Activated CD8-positive, alpha-beta memory T cell treated with anti-CD3 and anti-CD28 coated beads, Interleukin-2, amount 10 ng/mL, durations not matched to agents 7 days and 5 days (primary cell): ENCODE measurements around the gene GRIN3B. TPM values are rescaled to one million over a fixed set of nuclear protein-coding genes. Genes with fewer than 3 reads are reported as not detected.

ENCODE experiments used
- ATAC-seq: fragments of 150-1000 bp; cut with Tn5 transposase; one replicate; pipeline ENCODE4 v1.10.0; 2021; ENCODE audit warnings: moderate library complexity
- CTCF ChIA-PET: fragments of 350-600 bp; sonication (Branson Sonifier 250); formaldehyde crosslinking; loops from one replicate; lab custom pipeline; 2021; ENCODE audit warnings: antibody characterized with exemption; lab: Charles Lee
- DNase-seq: peaks from one replicate; pipeline ENCODE4 v3.0.0-alpha.2; 2020
- H3K27ac Mint-ChIP-seq: one replicate; pipeline ENCODE4 v1.8.0; 2021; ENCODE audit warnings: mild to moderate bottlenecking, mixed read lengths
- H3K27me3 Mint-ChIP-seq: one replicate; pipeline ENCODE4 v1.8.0; 2021; ENCODE audit warnings: mixed read lengths
- H3K36me3 Mint-ChIP-seq: one replicate; pipeline ENCODE4 v1.8.0; 2021; ENCODE audit warnings: mild to moderate bottlenecking, mixed read lengths
- H3K4me1 Mint-ChIP-seq: one replicate; pipeline ENCODE4 v1.8.0; 2021; ENCODE audit warnings: mixed read lengths
- H3K4me3 Mint-ChIP-seq: one replicate; pipeline ENCODE4 v1.8.0; 2021; ENCODE audit warnings: mild to moderate bottlenecking, moderate library complexity, mixed read lengths
- H3K9me3 Mint-ChIP-seq: one replicate; pipeline ENCODE4 v1.8.0; 2022; ENCODE audit warnings: low read depth, mixed read lengths
- total RNA-seq, 2 experiments: library from RNA; stranded (reverse); gene quantifications; one replicate each; pipeline ENCODE4 v1.2.3, GENCODE V29; 2021

The GRIN3B gene
- total RNA-seq, 2 experiments from 2014 or later: not detected

DNA sequence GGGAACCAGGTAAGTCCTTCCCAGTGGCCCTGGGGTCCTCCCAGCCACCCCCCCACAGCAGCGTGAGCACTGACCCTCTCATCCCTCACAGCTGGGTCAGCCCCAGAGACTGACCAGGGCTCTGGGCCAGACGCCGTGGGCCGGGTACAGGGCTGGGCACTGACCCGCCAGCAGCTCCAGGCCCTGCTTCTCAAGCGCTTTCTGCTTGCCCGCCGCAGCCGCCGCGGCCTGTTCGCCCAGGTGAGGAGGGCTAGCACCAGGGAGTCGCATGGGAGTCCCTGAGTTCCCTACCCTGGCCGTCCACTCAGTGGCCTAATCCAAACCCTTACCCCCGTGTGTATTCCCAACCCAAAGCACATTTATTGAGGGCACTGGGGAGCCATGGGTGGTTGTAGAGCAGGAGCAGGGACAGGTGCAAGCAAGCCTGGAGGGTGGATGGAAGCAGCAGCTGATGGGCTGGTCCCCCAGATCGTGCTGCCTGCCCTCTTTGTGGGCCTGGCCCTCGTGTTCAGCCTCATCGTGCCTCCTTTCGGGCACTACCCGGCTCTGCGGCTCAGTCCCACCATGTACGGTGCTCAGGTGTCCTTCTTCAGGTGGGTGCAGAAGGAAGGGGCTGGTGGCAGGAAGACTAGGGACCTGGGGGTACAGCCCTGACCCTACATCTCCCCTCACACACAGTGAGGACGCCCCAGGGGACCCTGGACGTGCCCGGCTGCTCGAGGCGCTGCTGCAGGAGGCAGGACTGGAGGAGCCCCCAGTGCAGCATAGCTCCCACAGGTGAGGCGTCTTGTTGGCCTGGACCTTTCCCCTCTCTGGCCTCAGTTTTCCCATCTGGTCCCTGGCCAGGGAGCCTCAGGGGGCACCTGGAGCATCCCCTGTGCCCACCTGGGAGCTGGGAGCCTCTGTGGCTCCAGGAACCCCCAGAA, 54.1 kb downstream of the GRIN3B start:
- no peak overlapping the region for H3K27ac Mint-ChIP-seq
- H3K9me3 Mint-ChIP-seq: no peaks in the 10 kb centered on the region
- peaks cover 12% of the 10 kb centered on the region for H3K36me3 Mint-ChIP-seq
- DNase-seq (no peak), ATAC-seq (no peak)
- H3K4me1 Mint-ChIP-seq: peaks cover 8% of the 10 kb centered on the region
- H3K27me3 Mint-ChIP-seq: no peaks in the 10 kb centered on the region
- no peak overlapping the region for H3K4me3 Mint-ChIP-seq
- CTCF ChIA-PET: interaction anchor here (5.3 kb wide), 1 partner anchor 12 kb away, joined by 31 read pairs; the partner anchor contains the start of gene ARHGAP45

DNA sequence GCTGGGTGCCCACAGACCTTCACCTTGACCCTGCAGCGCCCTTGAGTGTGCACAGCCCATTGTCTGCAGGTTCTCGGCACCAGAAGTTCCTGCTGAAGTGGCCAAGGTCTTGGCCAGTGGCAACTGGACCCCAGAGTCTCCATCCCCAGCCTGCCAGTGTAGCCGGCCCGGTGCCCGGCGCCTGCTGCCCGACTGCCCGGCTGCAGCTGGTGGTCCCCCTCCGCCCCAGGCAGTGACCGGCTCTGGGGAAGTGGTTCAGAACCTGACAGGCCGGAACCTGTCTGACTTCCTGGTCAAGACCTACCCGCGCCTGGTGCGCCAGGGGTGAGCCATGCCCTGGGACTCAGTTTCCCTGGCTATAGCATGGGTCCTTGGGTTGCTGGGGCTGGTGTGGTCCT, 54.8 kb downstream of the GRIN3B start:
- ATAC-seq: no peak
- CTCF ChIA-PET: interaction anchor here (1.5 to 5.3 kb wide), 2 partner anchors 12 to 35 kb away, joined by 3 to 31 read pairs; partner anchors contain the start of gene ARHGAP45
- Mint-ChIP-seq H3K27me3 (no peaks in the 10 kb centered on the region), H3K9me3 (no peaks in the 10 kb centered on the region), H3K36me3 (peaks cover 12% of the 10 kb centered on the region), H3K4me1 (peaks cover 8% of the 10 kb centered on the region), H3K4me3 (no peak overlapping the region), H3K27ac (no peak overlapping the region)
- DNase-seq: no peak

DNA sequence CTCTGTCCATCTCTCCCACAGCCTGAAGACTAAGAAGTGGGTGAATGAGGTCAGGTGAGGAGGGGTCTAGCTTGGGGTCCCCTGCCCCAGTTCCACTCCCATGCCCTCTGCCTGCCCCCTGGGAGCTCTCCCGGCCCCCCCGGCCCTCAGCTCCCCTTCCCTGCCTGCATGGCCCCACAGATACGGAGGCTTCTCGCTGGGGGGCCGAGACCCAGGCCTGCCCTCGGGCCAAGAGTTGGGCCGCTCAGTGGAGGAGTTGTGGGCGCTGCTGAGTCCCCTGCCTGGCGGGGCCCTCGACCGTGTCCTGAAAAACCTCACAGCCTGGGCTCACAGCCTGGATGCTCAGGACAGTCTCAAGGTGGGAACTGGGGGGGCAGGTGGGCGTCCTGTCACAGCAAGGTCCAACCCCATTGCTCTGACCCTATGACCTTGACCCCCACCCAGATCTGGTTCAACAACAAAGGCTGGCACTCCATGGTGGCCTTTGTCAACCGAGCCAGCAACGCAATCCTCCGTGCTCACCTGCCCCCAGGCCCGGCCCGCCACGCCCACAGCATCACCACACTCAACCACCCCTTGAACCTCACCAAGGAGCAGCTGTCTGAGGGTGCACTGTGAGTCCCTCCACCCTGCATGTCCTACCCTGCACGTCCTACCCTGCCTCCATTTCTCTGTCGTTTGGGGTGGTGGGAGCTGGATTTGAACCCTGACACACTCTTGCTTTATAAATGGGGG, 55.8 kb downstream of the GRIN3B start:
- Mint-ChIP-seq H3K27ac (no peak overlapping the region), H3K4me3 (no peak overlapping the region), H3K9me3 (no peaks in the 10 kb centered on the region), H3K4me1 (peaks cover 8% of the 10 kb centered on the region), H3K36me3 (peaks cover 12% of the 10 kb centered on the region), H3K27me3 (no peaks in the 10 kb centered on the region)
- no peak for ATAC-seq
- CTCF ChIA-PET: interaction anchor here (1.1 to 5.3 kb wide), 3 partner anchors 10 to 156 kb away, joined by 3 to 31 read pairs (median 4); partner anchors contain the start of gene ARHGAP45
- no peak for DNase-seq

DNA sequence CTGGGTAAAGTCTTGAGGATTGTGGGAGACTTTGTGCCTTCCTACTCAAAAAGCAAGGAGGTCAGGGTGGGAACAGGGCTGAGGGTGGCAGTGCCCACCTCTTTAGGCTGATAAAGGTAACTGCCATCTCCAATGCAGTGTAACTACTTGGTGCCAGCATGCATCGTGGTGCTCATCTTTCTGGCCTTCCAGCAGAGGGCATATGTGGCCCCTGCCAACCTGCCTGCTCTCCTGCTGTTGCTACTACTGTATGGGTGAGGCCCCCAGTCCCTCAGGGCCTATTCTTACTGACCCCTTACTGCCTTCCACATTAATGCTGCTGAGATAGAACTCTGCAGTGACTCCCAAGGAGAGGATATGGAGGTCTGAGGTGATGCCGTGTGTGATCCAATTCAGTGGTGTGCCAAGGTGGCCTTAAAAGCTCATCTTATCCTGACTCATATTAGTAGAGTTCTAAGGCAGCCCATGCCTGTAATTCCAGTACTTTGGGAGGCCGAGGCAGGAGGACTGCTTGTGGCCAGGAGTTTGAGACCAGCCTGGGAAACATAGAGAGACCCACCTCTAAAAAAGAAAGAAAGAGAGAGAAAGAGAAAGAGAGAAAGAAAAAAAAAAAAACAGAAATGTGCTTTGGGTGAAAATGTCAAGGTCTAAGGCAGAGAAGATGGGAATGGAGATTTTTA, 57.1 kb downstream of the GRIN3B start:
- DNase-seq (peak; percentile 65), ATAC-seq (peak; percentile 72)
- peaks cover 8% of the 10 kb centered on the region for H3K4me1 Mint-ChIP-seq
- H3K36me3 Mint-ChIP-seq: peaks cover 12% of the 10 kb centered on the region
- peak overlapping the region; percentile 66 for H3K27ac Mint-ChIP-seq
- CTCF ChIA-PET: interaction anchor here (0.6 to 5.3 kb wide), 12 partner anchors 9 to 136 kb away, joined by 3 to 31 read pairs (median 4); partner anchors contain the start of gene ARHGAP45
- no peaks in the 10 kb centered on the region for H3K9me3 Mint-ChIP-seq
- no peak overlapping the region for H3K4me3 Mint-ChIP-seq
- no peaks in the 10 kb centered on the region for H3K27me3 Mint-ChIP-seq

DNA sequence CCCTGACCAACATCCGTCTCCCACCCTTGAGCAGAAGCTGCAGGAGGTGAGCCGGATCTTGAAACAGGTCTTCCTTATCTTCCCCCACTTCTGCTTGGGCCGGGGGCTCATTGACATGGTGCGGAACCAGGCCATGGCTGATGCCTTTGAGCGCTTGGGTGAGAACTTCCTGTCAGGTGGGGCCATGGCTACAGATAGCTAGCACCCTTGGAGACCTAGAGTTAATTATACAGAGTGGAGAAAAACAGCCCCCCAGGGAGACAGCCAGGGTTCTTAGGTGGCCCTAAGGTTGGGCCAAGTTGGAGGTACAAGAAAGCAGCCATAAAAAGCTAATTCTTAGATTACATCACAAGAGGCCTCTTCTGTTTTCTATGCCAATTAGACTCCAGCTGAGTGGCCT, 57.9 kb downstream of the GRIN3B start:
- no peaks in the 10 kb centered on the region for H3K27me3 Mint-ChIP-seq
- DNase-seq (peak; percentile 40), ATAC-seq (no peak)
- CTCF ChIA-PET: interaction anchor here (0.6 to 5.3 kb wide), 10 partner anchors 8 to 55 kb away, joined by 3 to 31 read pairs (median 4); partner anchors contain the start of genes ARHGAP45 and RNU6-2
- no peak overlapping the region for H3K4me3 Mint-ChIP-seq
- H3K9me3 Mint-ChIP-seq: no peaks in the 10 kb centered on the region
- peaks cover 12% of the 10 kb centered on the region for H3K36me3 Mint-ChIP-seq
- peaks cover 8% of the 10 kb centered on the region for H3K4me1 Mint-ChIP-seq
- no peak overlapping the region for H3K27ac Mint-ChIP-seq

Other genes starting within 250 kb of the GRIN3B start
- gene MISP, start 249.3 kb upstream of the GRIN3B start, total RNA-seq: not detected
- 100 to 1,000 TPM; 481 to 631 TPM for gene PTBP1, start 203.0 kb upstream of the GRIN3B start, total RNA-seq
- not detected for gene PLPPR3, start 178.5 kb upstream of the GRIN3B start, total RNA-seq
- gene AZU1, start 172.6 kb upstream of the GRIN3B start, total RNA-seq: not detected
- not detected for gene PRTN3, start 159.4 kb upstream of the GRIN3B start, total RNA-seq
- gene ELANE, start 148.1 kb upstream of the GRIN3B start, total RNA-seq: not detected
- gene CFD, start 140.8 kb upstream of the GRIN3B start, total RNA-seq: 1 to 10 TPM in 1 of 2 experiments, under 1 TPM in 1; 0.66 to 1.5 TPM
- 10 to 100 TPM; 47.7 to 70.6 TPM for gene MED16, start 107.2 kb upstream of the GRIN3B start, total RNA-seq
- not detected for gene RNU6-9, start 106.9 kb upstream of the GRIN3B start, total RNA-seq
- gene R3HDM4, start 87.2 kb upstream of the GRIN3B start, total RNA-seq: 10 to 100 TPM; 63.7 to 73.7 TPM
- gene KISS1R, start 83.1 kb upstream of the GRIN3B start, total RNA-seq: 1 to 10 TPM in 1 of 2 experiments, under 1 TPM in 1; 0.66 to 1.1 TPM
- 10 to 100 TPM; 30.6 to 35.9 TPM for gene ARID3A, start 74.4 kb upstream of the GRIN3B start, total RNA-seq
- gene WDR18, start 16.1 kb upstream of the GRIN3B start, total RNA-seq: 10 to 100 TPM; 64.5 to 87.9 TPM
- 100 to 1,000 TPM; 172 to 212 TPM for gene TMEM259, start 20.7 kb downstream of the GRIN3B start, total RNA-seq
- gene RNU6-2, start 21.1 kb downstream of the GRIN3B start, total RNA-seq: not detected
- gene CNN2, start 26.2 kb downstream of the GRIN3B start, total RNA-seq: 100 to 1,000 TPM; 295 to 296 TPM
- gene ABCA7, start 39.7 kb downstream of the GRIN3B start, total RNA-seq: 10 to 100 TPM; 62.7 to 72.9 TPM
- 100 to 1,000 TPM; 361 to 481 TPM for gene ARHGAP45, start 66.7 kb downstream of the GRIN3B start, total RNA-seq
- 100 to 1,000 TPM; 173 to 206 TPM for gene POLR2E, start 95.0 kb downstream of the GRIN3B start, total RNA-seq
- 100 to 1,000 TPM; 143 to 217 TPM for gene GPX4, start 103.6 kb downstream of the GRIN3B start, total RNA-seq
- gene SBNO2, start 173.8 kb downstream of the GRIN3B start, total RNA-seq: 10 to 100 TPM; 50.6 to 74.7 TPM
- gene STK11, start 205.4 kb downstream of the GRIN3B start, total RNA-seq: 10 to 100 TPM; 76.7 to 80.5 TPM
- gene CBARP, start 237.6 kb downstream of the GRIN3B start, total RNA-seq: under 1 TPM; 0.29 to 0.52 TPM
- gene ATP5F1D, start 241.3 kb downstream of the GRIN3B start, total RNA-seq: 100 to 1,000 TPM; 190 to 221 TPM
- 10 to 100 TPM; 73.3 to 88.6 TPM for gene MIDN, start 248.2 kb downstream of the GRIN3B start, total RNA-seq